Activated CD4-positive, CD25-positive, alpha-beta regulatory T cell treated with anti-CD3 and anti-CD28 coated beads, Interleukin-2, amount 50 U/mL, for 72 hours (primary cell): ENCODE data around the gene GINS2.

ENCODE experiments used
- DNase-seq: peaks from one replicate; pipeline ENCODE4 v3.0.0; 2021

Gene GINS2

DNA sequence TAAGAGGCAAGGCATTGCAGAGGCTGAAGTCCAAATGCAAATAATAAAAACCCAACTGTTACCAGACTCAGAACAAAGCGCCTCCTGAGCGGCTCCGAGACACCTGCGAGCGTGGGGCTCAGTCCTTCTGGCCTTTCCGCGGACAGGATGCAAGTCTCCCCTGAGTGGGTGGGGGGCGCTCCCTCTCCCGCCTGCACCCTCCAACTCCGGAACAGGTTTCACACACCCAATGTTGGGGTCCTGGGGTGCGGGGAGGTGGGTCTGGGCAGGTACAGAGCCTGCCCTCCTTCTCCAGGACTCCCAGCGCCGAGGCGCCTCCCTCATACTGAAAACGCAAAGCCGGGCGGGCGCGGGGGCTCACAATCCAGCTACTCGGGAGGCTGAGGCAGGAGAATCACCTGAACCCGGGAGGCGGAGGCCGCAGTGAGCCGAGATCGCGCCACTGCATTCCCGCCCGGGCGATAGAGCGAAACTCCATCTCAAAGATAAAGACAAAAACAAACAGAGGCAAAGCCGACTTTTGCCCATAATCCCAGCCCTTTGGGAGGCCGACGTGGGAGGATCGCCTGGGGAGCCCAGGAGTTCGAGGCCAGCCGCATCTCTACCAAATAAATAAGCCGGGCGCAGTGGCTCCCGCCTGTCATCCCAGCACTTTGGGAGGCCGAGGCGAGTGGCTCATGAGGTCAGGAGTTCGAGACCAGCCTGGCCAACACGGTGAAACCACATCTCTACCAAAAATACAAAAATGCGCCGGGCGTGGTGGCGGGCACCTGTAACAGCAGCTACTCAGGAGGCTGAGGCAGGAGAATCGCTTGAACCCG is 893 bp downstream of the GINS2 start:
- DNase-seq, result no peak

DNA sequence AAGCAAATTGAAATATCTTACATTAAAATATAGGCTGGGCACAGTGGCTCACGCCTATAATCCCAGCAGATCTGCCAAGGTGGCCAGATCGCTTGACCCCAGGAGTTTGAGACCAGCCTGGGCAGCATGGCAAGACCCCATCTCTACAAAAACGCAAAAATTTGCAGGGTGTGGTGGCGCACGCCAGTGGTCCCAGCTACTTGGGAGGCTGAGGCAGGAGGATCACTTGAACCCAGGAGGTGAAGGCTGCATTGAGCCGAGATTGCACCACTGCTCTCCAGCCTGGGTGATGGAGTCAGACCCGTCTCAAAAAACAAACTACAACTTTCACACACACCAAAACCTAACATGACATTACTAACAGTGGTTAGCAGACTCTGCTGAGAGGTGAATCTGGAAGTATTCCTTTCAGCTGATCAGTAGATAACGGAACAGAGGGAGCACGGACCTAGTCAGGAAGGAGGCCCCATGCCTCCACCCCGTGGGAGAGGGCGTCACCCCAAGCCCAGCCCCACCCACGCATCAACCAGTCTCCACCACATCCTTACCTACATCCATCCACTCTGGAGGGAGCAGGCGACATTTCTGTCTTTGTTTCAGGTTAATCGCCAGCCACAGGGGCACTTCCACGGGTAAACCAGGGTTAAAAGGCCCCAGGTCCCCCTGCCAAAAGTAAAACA is 1.7 kb downstream of the GINS2 start:
- DNase-seq, result no peak

DNA sequence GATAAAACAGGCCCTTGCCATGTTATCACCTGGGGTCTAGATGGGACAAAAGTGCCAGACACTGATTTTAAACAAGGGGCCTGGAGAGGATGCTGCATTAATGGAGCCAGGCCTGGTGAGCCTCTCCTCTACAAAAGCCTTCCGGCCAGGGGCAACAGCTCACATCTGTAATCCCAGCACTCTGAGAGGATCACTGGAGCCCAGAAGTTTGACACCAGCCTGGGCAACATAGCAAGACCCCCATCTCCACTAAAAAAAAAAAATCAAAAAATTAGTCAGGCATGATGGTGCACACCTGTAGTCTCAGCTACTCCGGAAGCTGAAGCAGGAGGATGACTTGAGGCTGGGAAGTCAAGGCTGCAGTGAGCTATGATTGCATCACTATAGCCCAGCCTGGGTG is 3.5 kb downstream of the GINS2 start:
- DNase-seq, result no peak

DNA sequence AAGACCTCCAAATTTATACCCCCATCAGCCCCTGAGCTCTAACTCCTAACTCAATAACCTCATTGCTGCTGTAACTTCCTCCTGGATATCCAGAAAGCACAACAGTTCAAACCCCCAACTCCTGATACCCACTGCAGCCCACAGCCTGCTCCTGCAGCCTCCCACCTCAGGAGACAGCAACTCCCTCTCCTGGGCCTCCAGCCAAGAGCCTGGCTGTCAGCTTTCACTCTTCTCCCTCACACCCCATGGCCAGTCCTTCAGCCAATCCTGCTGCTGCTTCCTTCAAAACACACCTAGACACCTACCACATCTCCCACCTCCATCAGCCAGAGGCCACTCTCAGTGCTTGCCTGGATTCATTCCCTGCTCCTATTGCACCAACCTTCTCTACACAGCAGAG is 5.4 kb downstream of the GINS2 start:
- DNase-seq, result no peak

- DNase-seq, result no peak
Measured at GRCh38 chr16:85682516-85682915, 6.2 kb downstream of the GINS2 start.

DNA sequence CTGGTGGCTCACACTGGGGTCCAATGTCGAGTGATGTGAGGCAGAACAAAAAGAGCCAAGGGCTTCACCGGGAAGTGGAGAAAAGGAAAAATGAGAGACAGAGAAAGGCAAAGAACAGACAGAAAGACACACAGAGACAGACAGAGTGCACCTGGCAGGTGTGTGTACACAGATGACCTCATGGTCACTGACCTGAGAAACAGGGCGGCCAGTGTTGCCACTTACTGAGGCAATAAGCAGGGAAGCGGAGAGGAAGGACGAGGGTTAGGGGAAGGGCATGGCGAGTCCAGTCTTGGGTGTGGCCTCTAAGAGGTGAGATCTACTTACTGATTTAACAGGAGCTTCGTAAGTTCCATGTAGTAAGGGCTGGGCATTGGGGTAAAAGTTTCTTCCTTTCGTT is 7.5 kb downstream of the GINS2 start:
- no peak for DNase-seq

DNA sequence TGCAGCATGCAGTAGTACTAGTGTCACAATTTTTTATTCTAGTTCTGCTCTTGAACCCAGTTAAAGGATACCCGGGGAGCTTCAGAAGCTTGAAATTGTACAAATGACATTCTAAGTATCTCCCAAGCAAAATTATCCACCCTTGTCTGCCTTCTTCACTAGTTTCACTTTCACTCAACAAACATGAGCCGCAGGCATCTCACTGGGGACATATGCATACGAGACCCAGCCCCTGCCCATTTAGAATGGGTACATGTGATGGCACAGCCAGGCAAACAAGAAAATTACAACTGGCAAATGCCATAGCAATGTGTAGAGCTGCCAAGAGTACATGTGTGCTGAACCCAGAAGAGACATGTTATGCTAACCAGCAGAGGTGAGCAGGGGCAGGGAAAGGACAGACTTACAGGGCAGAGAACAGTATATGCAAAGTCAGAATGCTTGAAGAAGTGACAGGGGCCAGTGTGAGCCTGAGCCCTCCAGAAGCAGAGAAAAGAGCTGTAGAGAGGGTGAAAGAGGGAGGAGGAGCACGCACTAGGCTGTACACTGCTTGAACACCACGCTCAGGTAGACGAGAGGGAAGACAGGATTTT is 8.3 kb downstream of the GINS2 start:
- DNase-seq, result no peak

- no peak for DNase-seq
Measured at GRCh38 chr16:85679870-85680269, 8.9 kb downstream of the GINS2 start.

DNA sequence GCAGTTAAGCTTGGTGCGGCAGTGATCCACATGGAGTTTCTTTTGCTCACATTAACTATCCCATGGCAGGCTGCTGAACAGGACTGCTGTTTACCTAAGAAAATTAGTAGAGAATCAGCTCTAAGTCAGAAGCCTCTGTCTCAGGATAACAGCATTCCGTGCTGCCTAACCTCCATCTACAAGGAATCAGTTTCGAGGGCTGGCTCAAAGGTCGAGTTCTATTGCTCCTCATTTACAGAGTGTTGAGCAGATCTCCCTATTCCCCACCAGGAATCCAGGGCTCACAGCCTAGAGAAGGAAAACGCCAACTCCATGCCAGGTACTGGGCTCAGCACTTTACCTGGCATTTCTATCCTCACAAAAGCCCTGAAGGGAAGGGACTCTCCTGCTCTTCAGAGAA is 9.9 kb downstream of the GINS2 start:
- no peak for DNase-seq

DNA sequence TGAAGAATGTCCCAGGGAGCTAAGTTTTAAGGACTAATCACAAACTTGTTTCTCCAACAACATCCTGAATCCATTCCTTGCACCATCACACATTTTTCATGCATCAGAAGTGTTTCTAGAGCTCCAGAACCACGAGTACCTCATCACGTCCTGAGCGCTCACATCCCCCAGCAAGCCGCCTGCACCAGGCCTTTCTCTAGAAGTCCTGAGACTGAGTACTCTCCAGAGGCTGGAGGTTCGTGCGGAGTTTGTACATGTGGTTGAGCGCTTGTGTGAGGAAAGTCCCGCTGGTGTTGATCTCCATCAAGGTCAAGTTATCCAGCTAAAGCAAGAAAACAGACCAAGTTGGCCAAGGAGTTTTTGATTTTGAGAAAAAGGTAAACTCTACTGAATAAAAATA is 10.7 kb downstream of the GINS2 start:
- no peak for DNase-seq

GRCh38 chr16:85677383-85677967 is 11.3 kb downstream of the GINS2 start:
- DNase-seq, result no peak

DNA sequence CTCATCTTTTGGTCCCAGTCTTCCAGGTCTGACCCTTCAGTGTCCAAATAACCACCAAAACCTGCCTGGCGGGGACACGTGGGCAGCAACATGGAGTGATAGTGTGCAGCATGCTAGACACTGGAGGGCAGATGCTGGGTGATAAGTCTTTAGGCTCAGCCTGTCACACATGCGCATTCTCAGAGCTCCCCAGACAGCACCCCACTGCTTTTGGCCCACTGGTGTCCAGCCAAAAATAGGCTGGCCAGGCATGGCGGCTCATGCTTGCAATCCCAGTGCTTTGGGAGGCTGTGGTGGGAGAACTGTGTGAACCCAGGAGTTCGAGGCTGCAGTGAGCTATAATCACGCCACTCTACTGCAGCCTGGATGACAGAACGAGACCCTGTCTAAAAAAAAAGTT is 12.3 kb downstream of the GINS2 start:
- DNase-seq, result no peak

DNA sequence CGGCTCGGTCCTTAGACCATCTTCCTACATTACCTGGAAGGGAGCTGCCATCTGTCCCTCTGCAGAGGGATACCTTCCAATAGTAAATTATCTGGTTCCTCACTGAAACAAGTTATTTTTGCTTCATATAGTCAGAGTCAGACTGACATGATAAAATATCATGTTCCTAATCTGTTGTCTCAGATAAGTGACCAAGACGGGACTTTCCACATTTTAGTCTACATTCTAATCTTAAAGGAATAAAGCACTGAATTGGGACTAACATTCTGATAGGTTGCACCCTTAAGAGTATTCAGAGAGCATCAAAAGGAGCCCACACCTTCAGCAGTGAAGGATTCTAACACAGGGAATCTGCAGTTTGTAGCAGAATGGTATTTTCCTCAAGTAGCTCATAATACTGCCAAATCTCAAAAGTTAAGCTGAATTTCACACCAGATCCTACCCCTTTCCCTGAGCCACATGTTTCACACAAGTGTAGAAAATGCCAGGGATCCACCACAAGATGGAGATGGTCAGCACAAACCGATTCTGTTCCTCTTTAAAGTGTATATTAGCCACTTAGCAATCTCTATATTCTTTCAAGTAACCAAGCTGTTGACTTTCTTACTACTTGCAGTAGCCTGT is 13.4 kb downstream of the GINS2 start:
- no peak for DNase-seq

GRCh38 chr16:85674828-85675227 is 13.9 kb downstream of the GINS2 start:
- DNase-seq, result no peak

DNA sequence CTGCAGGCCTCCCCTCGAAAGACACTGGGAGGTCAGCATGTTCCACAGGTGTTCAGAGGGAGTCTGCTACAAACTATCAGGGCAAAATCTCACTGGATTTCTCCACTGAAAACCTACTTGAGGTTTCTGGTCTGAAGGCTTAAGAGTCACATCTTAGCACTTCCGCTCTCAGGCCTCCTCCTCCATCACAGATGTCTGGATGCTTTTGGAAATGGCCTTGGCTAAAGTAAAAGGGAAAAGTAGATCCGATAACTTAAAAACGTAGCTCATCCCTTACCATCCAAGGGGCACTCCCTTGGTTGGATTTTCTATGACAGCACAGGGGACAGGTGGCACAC is 14.4 kb downstream of the GINS2 start:
- no peak for DNase-seq

- DNase-seq, result no peak
Measured at GRCh38 chr16:85673529-85674417, 15.0 kb downstream of the GINS2 start.

- DNase-seq, result no peak
Measured at GRCh38 chr16:85670840-85671239, 17.9 kb downstream of the GINS2 start.

GRCh38 chr16:85668676-85669424 is 19.9 kb downstream of the GINS2 start:
- no peak for DNase-seq

- no peak for DNase-seq
Measured at GRCh38 chr16:85667841-85668413, 20.8 kb downstream of the GINS2 start.

GRCh38 chr16:85667261-85667660 is 21.5 kb downstream of the GINS2 start:
- DNase-seq, result no peak

DNA sequence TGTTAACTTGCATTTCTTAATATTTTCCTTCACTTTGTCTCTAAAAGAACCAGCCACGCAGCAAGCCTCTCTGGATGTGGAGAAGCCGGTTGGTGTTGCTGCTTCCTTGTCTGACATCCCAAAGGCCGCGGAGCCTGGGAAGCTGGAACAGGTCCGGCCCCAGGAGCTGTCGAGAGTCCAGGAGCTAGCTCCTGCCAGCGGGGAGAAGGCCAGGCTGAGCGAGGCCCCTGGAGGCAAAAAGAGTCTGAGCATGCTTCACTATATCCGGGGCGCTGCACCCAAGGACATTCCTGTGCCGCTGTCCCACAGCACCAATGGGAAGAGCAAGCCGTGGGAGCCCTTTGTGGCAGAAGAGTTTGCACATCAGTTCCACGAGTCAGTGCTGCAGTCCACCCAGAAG is 22.8 kb downstream of the GINS2 start:
- no peak for DNase-seq
